ENCODE data around the gene CAMK2G.

The CAMK2G gene

DNA sequence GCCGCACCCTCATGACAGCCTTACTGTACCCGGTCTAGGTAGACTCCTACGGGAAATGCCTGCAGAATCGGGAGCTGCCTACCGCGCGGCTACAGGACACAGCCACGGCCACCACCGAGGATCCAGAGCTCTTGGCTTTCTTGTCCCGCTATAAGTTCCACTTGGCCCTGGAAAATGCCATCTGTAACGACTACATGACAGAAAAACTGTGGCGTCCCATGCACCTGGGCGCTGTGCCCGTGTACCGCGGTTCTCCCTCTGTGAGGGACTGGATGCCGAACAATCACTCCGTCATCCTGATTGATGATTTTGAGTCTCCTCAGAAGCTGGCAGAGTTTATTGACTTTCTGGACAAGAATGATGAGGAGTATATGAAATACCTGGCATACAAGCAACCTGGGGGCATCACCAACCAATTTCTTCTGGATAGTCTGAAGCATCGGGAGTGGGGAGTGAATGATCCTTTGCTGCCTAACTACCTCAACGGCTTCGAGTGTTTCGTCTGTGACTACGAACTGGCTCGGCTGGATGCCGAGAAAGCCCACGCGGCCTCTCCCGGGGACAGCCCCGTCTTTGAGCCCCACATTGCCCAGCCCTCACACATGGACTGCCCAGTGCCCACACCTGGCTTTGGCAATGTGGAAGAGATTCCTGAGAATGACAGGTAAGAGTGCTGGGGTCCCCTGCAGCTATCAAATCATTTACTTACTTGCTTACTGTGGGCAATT is 101.0 kb downstream of the CAMK2G start:
- peaks cover 10 to 19% of the 10 kb centered on the region in 2 donors for H3K4me1 ChIP-seq (ENCODE audit: control insufficient read depth in 2 of 2, insufficient read depth in 1 of 2, low read depth in 1 of 2, low read length in 2 of 2)

DNA sequence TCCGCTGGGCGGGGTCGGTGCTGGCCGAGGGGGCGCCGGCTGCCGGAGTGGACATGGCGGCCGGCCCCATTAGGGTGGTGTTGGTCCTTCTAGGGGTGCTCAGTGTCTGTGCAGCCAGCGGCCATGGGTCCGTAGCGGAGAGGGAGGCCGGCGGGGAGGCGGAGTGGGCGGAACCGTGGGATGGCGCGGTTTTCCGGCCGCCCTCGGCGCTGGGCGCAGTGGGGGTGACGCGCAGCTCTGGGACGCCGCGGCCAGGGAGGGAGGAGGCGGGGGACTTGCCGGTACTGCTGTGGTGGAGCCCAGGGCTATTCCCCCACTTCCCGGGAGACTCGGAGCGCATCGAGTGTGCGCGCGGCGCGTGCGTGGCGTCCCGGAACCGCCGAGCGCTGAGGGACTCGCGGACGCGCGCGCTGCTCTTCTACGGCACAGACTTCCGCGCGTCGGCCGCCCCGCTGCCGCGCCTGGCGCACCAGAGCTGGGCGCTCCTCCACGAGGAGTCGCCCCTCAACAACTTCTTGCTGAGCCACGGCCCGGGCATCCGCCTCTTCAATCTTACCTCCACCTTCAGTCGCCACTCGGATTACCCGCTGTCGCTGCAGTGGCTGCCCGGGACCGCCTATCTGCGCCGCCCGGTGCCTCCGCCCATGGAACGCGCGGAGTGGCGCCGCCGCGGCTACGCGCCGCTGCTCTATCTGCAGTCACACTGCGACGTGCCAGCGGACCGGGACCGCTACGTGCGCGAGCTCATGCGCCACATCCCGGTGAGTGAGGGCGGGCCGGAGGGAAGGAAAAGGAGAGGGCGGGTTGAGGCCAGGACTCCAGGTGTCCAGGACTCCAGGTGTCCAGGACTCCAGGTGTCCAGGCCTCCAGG is 101.8 kb downstream of the CAMK2G start:
- H3K27me3 ChIP-seq (ENCODE audit: control insufficient read depth in 3 of 3, insufficient read depth in 3 of 3, low read depth in 1 of 3, low read length in 3 of 3), result no peaks in the 10 kb centered on the region
- H3K18ac ChIP-seq (ENCODE audit: low read length), result peak overlapping the region; percentile 99
- H4K91ac ChIP-seq (ENCODE audit: low read depth, low read length, poor library complexity), result no peak overlapping the region
- H3K4me1 ChIP-seq (ENCODE audit: control insufficient read depth in 2 of 2, insufficient read depth in 1 of 2, low read depth in 1 of 2, low read length in 2 of 2), result peaks cover 10 to 19% of the 10 kb centered on the region in 2 donors
- DNase-seq (ENCODE audit: low spot score), result peak; percentile 72
- no peak overlapping the region for H4K8ac ChIP-seq (ENCODE audit: low read depth, low read length)
- WGBS, 2 donors (ENCODE audit: extremely low coverage in 2 of 2, insufficient read length in 2 of 2, insufficient replicate concordance in 1 of 2), result no CpG with 5 or more reads among the region's 101 CpGs
- H2BK120ac ChIP-seq (ENCODE audit: low read depth, low read length), result peak overlapping the region; percentile 23
- peak overlapping the region; percentile 49 for H2BK15ac ChIP-seq (ENCODE audit: low read length)
- peak overlapping the region; percentile 96 for H2AFZ ChIP-seq (ENCODE audit: low read length)
- peak overlapping the region; percentile 62 for H2AK5ac ChIP-seq (ENCODE audit: low read depth, low read length)
- H3K9me3 ChIP-seq (replicated peaks in 1 of 2; ENCODE audit: control insufficient read depth in 2 of 2, insufficient read depth in 1 of 2, low read depth in 1 of 2, low read length in 2 of 2), result no peaks in the 10 kb centered on the region
- peak overlapping the region; percentile 89 for H3K27ac ChIP-seq (replicated peaks; ENCODE audit: low read length)
- peak overlapping the region; percentile 76 for H2BK12ac ChIP-seq (ENCODE audit: low read length)
- peak overlapping the region; percentile 96 for H3K9ac ChIP-seq (ENCODE audit: low read depth, low read length, poor library complexity)
- peaks cover 5% of the 10 kb centered on the region for H3K79me1 ChIP-seq (ENCODE audit: low read depth, low read length)
- H3K4me2 ChIP-seq (ENCODE audit: insufficient read depth, low read length, poor library complexity, severe bottlenecking), result peak overlapping the region; percentile 95
- no peak overlapping the region for H3K4ac ChIP-seq (ENCODE audit: low read length)
- peak overlapping the region; percentile 82 for H3K14ac ChIP-seq (ENCODE audit: low read length)
- peak overlapping the region; percentile 99 for H3K23ac ChIP-seq (ENCODE audit: low read depth, low read length, poor library complexity)
- H2BK5ac ChIP-seq (ENCODE audit: low read length), result peak overlapping the region; percentile 85
- peaks cover 30 to 85% of the 10 kb centered on the region in 2 donors for H3K36me3 ChIP-seq (replicated peaks in 1 of 2; ENCODE audit: control insufficient read depth in 2 of 2, insufficient read depth in 2 of 2, low read length in 2 of 2)
- H3K4me3 ChIP-seq (ENCODE audit: low read length in 2 of 2), result peak overlapping the region; percentile 79 to 98

More for the DNA sequence above, 101.0 kb downstream of the CAMK2G start:
- DNase-seq (ENCODE audit: low spot score), result no peak
- no CpG with 5 or more reads among the region's 29 CpGs for WGBS, 2 donors (ENCODE audit: extremely low coverage in 2 of 2, insufficient read length in 2 of 2, insufficient replicate concordance in 1 of 2)
- Histone ChIP-seq H3K4me3 (ENCODE audit: low read length in 2 of 2) (peak overlapping the region; percentile 79 to 98), H2BK120ac (ENCODE audit: low read depth, low read length) (no peak overlapping the region), H3K27ac (replicated peaks; ENCODE audit: low read length) (no peak overlapping the region), H2BK15ac (ENCODE audit: low read length) (no peak overlapping the region), H3K36me3 (replicated peaks in 1 of 2; ENCODE audit: control insufficient read depth in 2 of 2, insufficient read depth in 2 of 2, low read length in 2 of 2) (peaks cover 27 to 86% of the 10 kb centered on the region in 2 donors), H3K27me3 (ENCODE audit: control insufficient read depth in 3 of 3, insufficient read depth in 3 of 3, low read depth in 1 of 3, low read length in 3 of 3) (no peaks in the 10 kb centered on the region), H2BK5ac (ENCODE audit: low read length) (peak overlapping the region; percentile 85), H3K9ac (ENCODE audit: low read depth, low read length, poor library complexity) (peak overlapping the region; percentile 96), H3K4ac (ENCODE audit: low read length) (no peak overlapping the region), H4K8ac (ENCODE audit: low read depth, low read length) (no peak overlapping the region), H3K4me2 (ENCODE audit: insufficient read depth, low read length, poor library complexity, severe bottlenecking) (peak overlapping the region; percentile 95), H2AFZ (ENCODE audit: low read length) (peak overlapping the region; percentile 96), H3K23ac (ENCODE audit: low read depth, low read length, poor library complexity) (peak overlapping the region; percentile 99), H3K18ac (ENCODE audit: low read length) (peak overlapping the region; percentile 99), H2AK5ac (ENCODE audit: low read depth, low read length) (no peak overlapping the region), H3K9me3 (replicated peaks in 1 of 2; ENCODE audit: control insufficient read depth in 2 of 2, insufficient read depth in 1 of 2, low read depth in 1 of 2, low read length in 2 of 2) (no peaks in the 10 kb centered on the region), H3K14ac (ENCODE audit: low read length) (no peak overlapping the region), H2BK12ac (ENCODE audit: low read length) (peak overlapping the region; percentile 76), H4K91ac (ENCODE audit: low read depth, low read length, poor library complexity) (no peak overlapping the region), H3K79me1 (ENCODE audit: low read depth, low read length) (peaks cover 5% of the 10 kb centered on the region)

DNA sequence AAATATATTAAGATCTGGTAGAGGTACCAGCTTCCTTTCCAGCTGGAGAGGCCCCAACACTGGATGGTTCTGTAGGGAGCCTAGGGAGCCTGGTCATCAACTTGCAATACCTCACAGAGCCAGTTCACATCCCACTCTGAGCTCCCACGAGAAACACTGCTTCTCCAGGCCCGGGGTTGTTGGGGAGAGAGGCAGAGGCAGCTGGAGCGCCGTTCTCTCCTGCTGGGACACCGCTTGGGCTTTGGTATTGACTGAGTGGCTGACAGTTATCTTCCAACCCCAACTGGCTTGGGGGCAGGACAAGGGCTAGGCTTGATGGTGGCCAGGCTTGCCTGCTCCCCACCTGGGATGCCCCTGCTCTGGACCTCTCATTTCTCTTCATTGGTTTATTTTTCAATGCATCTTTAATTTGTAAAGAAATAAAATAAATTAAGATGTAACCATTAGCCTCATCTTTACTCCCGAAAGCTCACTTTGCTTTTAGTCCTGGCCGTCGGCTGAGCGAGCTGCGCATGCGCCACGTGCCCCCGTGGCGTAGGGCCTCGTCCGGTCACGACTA is 102.6 kb downstream of the CAMK2G start:
- Histone ChIP-seq H3K27me3 (ENCODE audit: control insufficient read depth in 3 of 3, insufficient read depth in 3 of 3, low read depth in 1 of 3, low read length in 3 of 3) (no peaks in the 10 kb centered on the region), H3K4me2 (ENCODE audit: insufficient read depth, low read length, poor library complexity, severe bottlenecking) (peak overlapping the region; percentile 95), H3K9ac (ENCODE audit: low read depth, low read length, poor library complexity) (peak overlapping the region; percentile 96), H4K91ac (ENCODE audit: low read depth, low read length, poor library complexity) (no peak overlapping the region), H2AFZ (ENCODE audit: low read length) (peak overlapping the region; percentile 96), H2BK5ac (ENCODE audit: low read length) (peak overlapping the region; percentile 85), H3K9me3 (replicated peaks in 1 of 2; ENCODE audit: control insufficient read depth in 2 of 2, insufficient read depth in 1 of 2, low read depth in 1 of 2, low read length in 2 of 2) (no peaks in the 10 kb centered on the region), H3K79me1 (ENCODE audit: low read depth, low read length) (peaks cover 5% of the 10 kb centered on the region), H2BK15ac (ENCODE audit: low read length) (no peak overlapping the region), H3K23ac (ENCODE audit: low read depth, low read length, poor library complexity) (peak overlapping the region; percentile 99), H2BK12ac (ENCODE audit: low read length) (no peak overlapping the region), H3K18ac (ENCODE audit: low read length) (peak overlapping the region; percentile 99), H3K36me3 (replicated peaks in 1 of 2; ENCODE audit: control insufficient read depth in 2 of 2, insufficient read depth in 2 of 2, low read length in 2 of 2) (peaks cover 33 to 85% of the 10 kb centered on the region in 2 donors), H3K27ac (replicated peaks; ENCODE audit: low read length) (peak overlapping the region; percentile 89), H3K14ac (ENCODE audit: low read length) (peak overlapping the region; percentile 82), H3K4me1 (ENCODE audit: control insufficient read depth in 2 of 2, insufficient read depth in 1 of 2, low read depth in 1 of 2, low read length in 2 of 2) (peaks cover 10 to 19% of the 10 kb centered on the region in 2 donors), H2AK5ac (ENCODE audit: low read depth, low read length) (no peak overlapping the region), H3K4me3 (ENCODE audit: low read length in 2 of 2) (peak overlapping the region; percentile 79 to 98), H3K4ac (ENCODE audit: low read length) (no peak overlapping the region), H2BK120ac (ENCODE audit: low read depth, low read length) (no peak overlapping the region), H4K8ac (ENCODE audit: low read depth, low read length) (no peak overlapping the region)
- no CpG with 5 or more reads among the region's 17 CpGs for WGBS, 2 donors (ENCODE audit: extremely low coverage in 2 of 2, insufficient read length in 2 of 2, insufficient replicate concordance in 1 of 2)
- DNase-seq (ENCODE audit: low spot score), result no peak

All from neuronal stem cell (in vitro differentiated cells).